Measurements from ENCODE around the gene PSORS1C2. TPM values are rescaled to one million over a fixed set of nuclear protein-coding genes. Genes with fewer than 3 reads are reported as not detected.

Gene PSORS1C2
- total RNA-seq, 1 donor from 2014 or later = not detected

DNA sequence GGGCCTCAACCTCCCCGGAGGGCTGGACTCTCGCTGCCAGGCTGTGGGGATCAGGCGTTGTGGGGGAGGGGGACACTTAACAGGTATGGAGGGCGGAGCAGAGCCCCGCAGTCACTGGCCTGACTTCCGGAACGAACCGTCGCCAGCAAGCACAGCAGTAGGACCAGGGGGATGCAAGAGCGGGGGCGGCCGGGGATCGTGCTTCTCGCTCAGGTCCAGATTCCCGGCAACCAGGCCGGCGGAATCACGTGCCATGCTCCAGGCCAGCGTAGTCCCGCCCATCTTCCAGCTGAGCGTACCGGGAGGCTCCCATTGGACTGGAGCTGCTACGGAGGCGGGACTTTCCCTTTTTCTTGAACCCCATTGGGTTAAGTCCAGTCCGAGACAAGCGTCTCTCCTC is 41.6 kb upstream of the PSORS1C2 start:
- DNase-seq (no peak), ATAC-seq (ENCODE audit: low read depth) (peak; percentile 98)
- H3K27me3 Mint-ChIP-seq = no peaks in the 10 kb centered on the region
- H3K27ac Mint-ChIP-seq = peak overlapping the region; percentile 65
- H3K4me3 Mint-ChIP-seq = peak overlapping the region; percentile 85
- H3K36me3 Mint-ChIP-seq (ENCODE audit: low read depth) = no peaks in the 10 kb centered on the region
- no peaks in the 10 kb centered on the region for H3K9me3 Mint-ChIP-seq
- no peak for TF ChIP-seq CTCF (IDR thresholded peaks at IDR 0.05)
- H3K4me1 Mint-ChIP-seq = peaks cover 12% of the 10 kb centered on the region
- ChIA-PET CTCF (no interaction called here), POLR2A (interaction anchor here (1.6 kb wide), 1 partner anchor 22 kb away, joined by 4 read pairs; the partner anchor contains the start of gene TCF19)
- intact Hi-C loops (cut with micrococcal nuclease) = no loop called here

GRCh38 chr6:31179896-31180295 is 41.0 kb upstream of the PSORS1C2 start:
- intact Hi-C loops (cut with micrococcal nuclease) = no loop called here
- no peaks in the 10 kb centered on the region for H3K27me3 Mint-ChIP-seq

DNA sequence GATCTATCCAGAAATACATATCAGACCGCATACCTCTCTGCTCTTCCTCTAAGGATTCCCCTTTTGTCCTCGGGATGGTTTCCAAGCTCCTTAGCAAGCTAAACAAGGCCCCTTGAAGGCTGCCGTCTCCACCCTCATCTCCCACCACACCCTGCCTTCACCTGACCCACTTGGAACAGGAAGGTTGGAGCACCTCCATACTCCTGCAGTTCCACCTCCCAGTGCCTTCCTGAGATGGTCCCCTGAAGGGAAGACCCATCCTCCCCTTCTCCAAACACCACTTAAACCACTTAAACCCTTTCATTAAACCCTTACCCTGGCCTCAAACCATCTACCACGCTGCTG is 40.1 kb upstream of the PSORS1C2 start:
- intact Hi-C loops (cut with micrococcal nuclease) = no loop called here
- ATAC-seq (ENCODE audit: low read depth) = no peak
- ChIA-PET POLR2A (interaction anchor here (0.6 kb wide), 1 partner anchor 216 kb away, joined by 6 read pairs; no protein-coding TSS in a partner anchor), CTCF (no interaction called here)
- no peak overlapping the region for H3K27ac Mint-ChIP-seq
- H3K4me3 Mint-ChIP-seq = no peak overlapping the region
- H3K36me3 Mint-ChIP-seq (ENCODE audit: low read depth) = no peaks in the 10 kb centered on the region
- H3K4me1 Mint-ChIP-seq = peaks cover 12% of the 10 kb centered on the region
- H3K9me3 Mint-ChIP-seq = no peaks in the 10 kb centered on the region
- no peak for TF ChIP-seq CTCF (IDR thresholded peaks at IDR 0.05)
- DNase-seq = no peak
- H3K27me3 Mint-ChIP-seq = no peaks in the 10 kb centered on the region

More at GRCh38 chr6:31179896-31180295, 41.0 kb upstream of the PSORS1C2 start:
- Mint-ChIP-seq H3K36me3 (ENCODE audit: low read depth) (no peaks in the 10 kb centered on the region), H3K9me3 (no peaks in the 10 kb centered on the region), H3K27ac (no peak overlapping the region), H3K4me1 (peaks cover 12% of the 10 kb centered on the region), H3K4me3 (peak overlapping the region; percentile 85)
- ATAC-seq (ENCODE audit: low read depth) (no peak), DNase-seq (no peak)
- CTCF ChIA-PET = no interaction called here
- POLR2A ChIA-PET = no interaction called here
- no peak for TF ChIP-seq CTCF (IDR thresholded peaks at IDR 0.05)

DNA sequence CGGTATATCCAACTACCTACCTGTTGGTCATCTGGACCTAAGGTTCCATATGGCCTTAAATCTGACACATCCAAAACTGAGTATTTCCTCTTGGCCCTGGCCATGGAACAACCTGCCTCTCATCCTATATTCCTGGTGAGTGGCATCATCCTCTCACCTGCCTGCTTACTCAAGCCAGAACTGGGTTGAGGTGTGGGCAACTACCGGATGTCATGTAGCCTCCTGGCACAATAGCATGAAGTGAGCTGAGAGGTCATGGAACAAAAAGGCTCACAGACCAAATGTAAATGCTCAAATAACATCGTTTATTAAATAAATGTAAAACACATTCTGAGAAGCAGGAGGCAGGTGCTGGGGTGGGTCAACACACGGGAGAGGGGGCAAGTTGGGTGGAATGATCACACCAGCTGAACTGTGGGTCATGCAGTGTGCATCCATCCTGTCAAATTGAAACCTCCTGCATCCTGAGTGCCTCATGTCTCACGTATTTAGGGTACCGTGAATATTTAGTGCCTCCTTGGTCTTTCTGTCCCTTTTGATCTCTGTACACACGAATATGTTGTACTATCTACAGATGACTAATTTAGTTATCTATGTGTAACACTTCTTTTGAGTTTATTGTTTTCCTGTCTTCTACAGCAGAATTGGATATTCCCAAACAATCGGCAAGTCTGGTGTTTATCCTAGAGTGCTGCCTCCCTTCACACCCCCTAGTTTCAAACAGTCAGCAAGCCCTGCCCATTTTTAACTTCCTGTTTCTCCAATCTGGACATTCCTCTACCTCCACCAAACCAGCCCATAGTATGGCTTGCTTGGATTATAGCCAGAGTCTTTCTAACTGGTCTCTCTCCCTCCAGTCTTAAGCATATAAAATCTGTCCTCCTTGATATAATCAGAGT is 39.5 kb upstream of the PSORS1C2 start:
- no peaks in the 10 kb centered on the region for H3K36me3 Mint-ChIP-seq (ENCODE audit: low read depth)
- peaks cover 12% of the 10 kb centered on the region for H3K4me1 Mint-ChIP-seq
- ChIA-PET POLR2A (interaction anchor here (0.6 kb wide), 1 partner anchor 215 kb away, joined by 6 read pairs; no protein-coding TSS in a partner anchor), CTCF (no interaction called here)
- no peak overlapping the region for H3K27ac Mint-ChIP-seq
- H3K4me3 Mint-ChIP-seq = no peak overlapping the region
- H3K9me3 Mint-ChIP-seq = no peaks in the 10 kb centered on the region
- TF ChIP-seq CTCF (IDR thresholded peaks at IDR 0.05) = no peak
- intact Hi-C loops (cut with micrococcal nuclease) = no loop called here
- ATAC-seq (ENCODE audit: low read depth) (no peak), DNase-seq (no peak)
- H3K27me3 Mint-ChIP-seq = no peaks in the 10 kb centered on the region

- intact Hi-C loops (cut with micrococcal nuclease) = no loop called here
- no peak for TF ChIP-seq CTCF (IDR thresholded peaks at IDR 0.05)
- POLR2A ChIA-PET = no interaction called here
- H3K9me3 Mint-ChIP-seq = no peaks in the 10 kb centered on the region
- H3K36me3 Mint-ChIP-seq (ENCODE audit: low read depth) = no peaks in the 10 kb centered on the region
- ATAC-seq (ENCODE audit: low read depth) (no peak), DNase-seq (no peak)
- H3K27ac Mint-ChIP-seq = no peak overlapping the region
- H3K4me1 Mint-ChIP-seq = peaks cover 12% of the 10 kb centered on the region
- CTCF ChIA-PET = no interaction called here
- no peaks in the 10 kb centered on the region for H3K27me3 Mint-ChIP-seq
- no peak overlapping the region for H3K4me3 Mint-ChIP-seq
Measured at GRCh38 chr6:31175971-31176370, 37.1 kb upstream of the PSORS1C2 start.
